A673 (cell line): ENCODE measurements around the gene MYBPHL. TPM values are rescaled to one million over a fixed set of nuclear protein-coding genes. Genes with fewer than 3 reads are reported as not detected.

Experiments used
- BruUV-seq: library from RNA; stranded (reverse); fragments of 400-500 nt; replicated peaks from 2 replicates; lab custom pipeline; 2021; lab: Mats Ljungman, UMichigan
- CTCF ChIA-PET: fragments of 300-600 bp; sonication (Branson Sonifier 250); formaldehyde crosslinking; loops from one replicate; lab custom pipeline; 2022; ENCODE audit warnings: antibody characterized with exemption; lab: Charles Lee
- POLR2A ChIA-PET: fragments of 300-600 bp; sonication (Branson Sonifier 250); formaldehyde crosslinking; loops from one replicate; lab custom pipeline; 2022; ENCODE audit warnings: antibody characterized with exemption; ENCODE audit not compliant: low non-redundant PET; lab: Charles Lee
- DNase-seq: peaks from one replicate; pipeline ENCODE4 v3.0.0-alpha.2; 2015; ENCODE audit warnings: low spot score
- H3K27ac ChIP-seq: fragments of 200-600 bp; sonication (generic); 2 replicates; pipeline ENCODE4 v1.5.1; 2016; ENCODE audit warnings: mixed run types, low read depth, mild to moderate bottlenecking, mixed read lengths, antibody characterized with exemption, low read length; ENCODE audit not compliant: poor library complexity, severe bottlenecking
- H3K27me3 ChIP-seq: fragments of 200-600 bp; sonication (generic); replicated peaks from 2 replicates; pipeline ENCODE4 v1.6.1; 2017; ENCODE audit warnings: mixed run types, low read depth, mild to moderate bottlenecking, mixed read lengths, antibody characterized with exemption, low read length; ENCODE audit not compliant: insufficient read depth, poor library complexity
- H3K36me3 ChIP-seq: fragments of 200-600 bp; sonication (generic); 2 replicates; pipeline ENCODE4 v1.6.1; 2016; ENCODE audit warnings: mixed run types, mild to moderate bottlenecking, mixed read lengths, antibody characterized with exemption, low read length; ENCODE audit not compliant: insufficient read depth, poor library complexity, severe bottlenecking
- H3K4me1 ChIP-seq: fragments of 200-600 bp; sonication (generic); 2 replicates; pipeline ENCODE4 v1.6.1; 2017; ENCODE audit warnings: mixed run types, mild to moderate bottlenecking, mixed read lengths, antibody characterized with exemption, low read length; ENCODE audit not compliant: insufficient read depth, poor library complexity, severe bottlenecking
- H3K4me3 ChIP-seq: fragments of 200-600 bp; sonication (generic); 2 replicates; pipeline ENCODE4 v1.5.1; 2016; ENCODE audit warnings: low read depth, mixed run types, mild to moderate bottlenecking, mixed read lengths, low read length; ENCODE audit not compliant: poor library complexity, severe bottlenecking
- H3K9me3 ChIP-seq: fragments of 200-600 bp; sonication (generic); 2 replicates; pipeline ENCODE4 v1.6.1; 2016; ENCODE audit warnings: mixed run types, low read depth, mild to moderate bottlenecking, mixed read lengths, antibody characterized with exemption, low read length; ENCODE audit not compliant: poor library complexity, severe bottlenecking
- CTCF ChIP-seq: fragments of 300-800, 200-600 bp; sonication (generic); conservative IDR thresholded peaks from 2 replicates; pipeline ENCODE4 v1.5.1; 2017; ENCODE audit warnings: low read depth, mild to moderate bottlenecking, antibody characterized with exemption, low read length, moderate library complexity, mixed read lengths
- EZH2 ChIP-seq: fragments of 200-600 bp; sonication (generic); IDR thresholded peaks from 2 replicates; pipeline ENCODE4 v1.6.1; 2017; ENCODE audit warnings: borderline replicate concordance, low read depth, mild to moderate bottlenecking, mixed read lengths, antibody characterized with exemption, low read length; ENCODE audit not compliant: poor library complexity, severe bottlenecking
- intact Hi-C: fragments of 100-400 bp; cut with micrococcal nuclease; formaldehyde crosslinking; loops from one replicate; pipeline ENCODE4 v1.10.0; 2022; ENCODE audit not compliant: unreplicated experiment
- total RNA-seq: library from RNA; stranded (reverse); gene quantifications from 2 replicates; pipeline ENCODE4 v1.2.3, GENCODE V29; 2021

Gene MYBPHL
- total RNA-seq, 1 experiment from 2014 or later = not detected

- no peak overlapping the region for H3K4me3 ChIP-seq
- ChIA-PET POLR2A (no interaction called here), CTCF (no interaction called here)
- no peak overlapping the region for H3K27ac ChIP-seq
- BruUV-seq = no TSS peak
- H3K9me3 ChIP-seq = no peaks in the 10 kb centered on the region
- no peaks in the 10 kb centered on the region for H3K4me1 ChIP-seq
- peaks cover 2% of the 10 kb centered on the region for H3K27me3 ChIP-seq
- TF ChIP-seq CTCF (no peak), EZH2 (no peak)
- H3K36me3 ChIP-seq = no peaks in the 10 kb centered on the region
- DNase-seq = no peak
- intact Hi-C loops = no loop called here
These were observed 12.3 kb downstream of the MYBPHL start for GRCh38 chr1:109294481-109294880.

- no peaks in the 10 kb centered on the region for H3K36me3 ChIP-seq
- POLR2A ChIA-PET = no interaction called here
- intact Hi-C loops = no loop called here
- BruUV-seq = no TSS peak
- no peak for TF ChIP-seq CTCF
- no peak for TF ChIP-seq EZH2
- no peaks in the 10 kb centered on the region for H3K9me3 ChIP-seq
- no peak overlapping the region for H3K27ac ChIP-seq
- no peaks in the 10 kb centered on the region for H3K4me1 ChIP-seq
- peaks cover 2% of the 10 kb centered on the region for H3K27me3 ChIP-seq
- DNase-seq = no peak
- CTCF ChIA-PET = no interaction called here
- H3K4me3 ChIP-seq = no peak overlapping the region
These were observed 13.8 kb downstream of the MYBPHL start for GRCh38 chr1:109293026-109293425.

- Histone ChIP-seq H3K36me3 (no peaks in the 10 kb centered on the region), H3K27me3 (peaks cover 2% of the 10 kb centered on the region), H3K4me1 (no peaks in the 10 kb centered on the region), H3K9me3 (no peaks in the 10 kb centered on the region), H3K4me3 (no peak overlapping the region), H3K27ac (no peak overlapping the region)
- ChIA-PET CTCF (no interaction called here), POLR2A (no interaction called here)
- intact Hi-C loops = no loop called here
- TF ChIP-seq CTCF (no peak), EZH2 (no peak)
- no peak for DNase-seq
- no TSS peak for BruUV-seq
These were observed 14.4 kb downstream of the MYBPHL start for GRCh38 chr1:109292364-109292763.
